Measurements from ENCODE around the gene REXO4. TPM values are rescaled to one million over a fixed set of nuclear protein-coding genes. Genes with fewer than 3 reads are reported as not detected.

Gene REXO4
- total and polyA plus RNA-seq, 2 of the 13 experiments (the other 11 are each of a cell fraction or from before 2014, with no cell fraction given): 18.5 to 30.4 TPM

DNA sequence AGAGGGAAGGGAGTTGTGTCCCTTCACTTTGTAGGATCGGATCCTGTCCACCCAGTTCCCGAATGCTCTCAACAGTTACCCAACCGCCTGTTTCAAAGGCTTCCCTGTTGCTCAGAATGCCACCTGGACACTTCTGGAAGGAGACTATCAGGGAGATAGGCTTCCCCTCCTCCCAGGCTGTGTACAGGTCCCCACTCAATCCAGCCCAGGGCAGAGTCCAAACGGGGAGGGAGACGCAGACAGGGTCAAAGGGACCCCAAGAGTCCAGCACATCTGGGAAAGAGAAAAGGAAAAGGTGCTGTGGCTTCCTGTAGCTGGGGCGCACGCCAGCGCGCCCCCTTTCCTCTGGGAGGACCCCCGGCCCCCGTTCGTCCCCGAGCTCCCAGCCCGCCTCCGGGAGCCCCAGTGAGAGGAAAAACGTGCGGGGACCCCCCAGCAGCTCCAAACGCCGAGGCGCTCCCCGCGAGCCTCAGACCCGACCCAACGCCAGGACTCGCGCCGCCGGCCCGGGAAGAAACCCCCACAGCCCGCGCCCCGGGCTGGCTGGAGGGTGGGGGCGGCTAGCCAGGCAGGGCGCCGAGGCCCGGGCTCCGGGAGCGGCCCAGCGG, 42.6 kb downstream of the REXO4 start (continued):
- TF ChIP-seq HNF1A (IDR thresholded peaks at IDR 0.05; ENCODE audit: low read depth) (no peak), HNF1A (CRISPR knock-in tag; IDR thresholded peaks at IDR 0.05; ENCODE audit: borderline replicate concordance) (no peak), SOX6 (IDR thresholded peaks at IDR 0.05) (no peak), SOX6 (CRISPR knock-in tag; IDR thresholded peaks at IDR 0.05) (no peak), ZNF496 (CRISPR knock-in tag; IDR thresholded peaks at IDR 0.05; ENCODE audit: insufficient replicate concordance) (no peak), SALL1 (CRISPR knock-in tag; IDR thresholded peaks at IDR 0.05) (no peak), MTA1 (CRISPR knock-in tag; IDR thresholded peaks at IDR 0.05; ENCODE audit: borderline replicate concordance) (no peak), HNRNPLL (IDR thresholded peaks at IDR 0.05; ENCODE audit: low read depth, low read length, poor library complexity, severe bottlenecking) (no peak), ZBTB21 (CRISPR knock-in tag; IDR thresholded peaks at IDR 0.05) (no peak), SOX13 (IDR thresholded peaks at IDR 0.05) (no peak), SOX13 (CRISPR knock-in tag; conservative IDR thresholded peaks at IDR 0.05 in 1 of 2, IDR thresholded peaks at IDR 0.05 in 1 of 2) (no peak), ASH2L (IDR thresholded peaks at IDR 0.05; ENCODE audit: insufficient read length, low read depth, low read length) (no peak), IRF9 (CRISPR knock-in tag; IDR thresholded peaks at IDR 0.05; ENCODE audit: borderline replicate concordance) (no peak), ZNF280D (CRISPR knock-in tag; IDR thresholded peaks at IDR 0.05) (no peak), MAF1 (CRISPR knock-in tag; IDR thresholded peaks at IDR 0.05; ENCODE audit: borderline replicate concordance) (no peak), MXI1 (IDR thresholded peaks at IDR 0.05; ENCODE audit: borderline replicate concordance, low read depth, low read length) (no peak), POLR2G (IDR thresholded peaks at IDR 0.05; ENCODE audit: low read depth, low read length) (no peak), ZNF207 (IDR thresholded peaks at IDR 0.05; ENCODE audit: borderline replicate concordance) (no peak), TCF12 (IDR thresholded peaks at IDR 0.05) (no peak), TCF12 (CRISPR knock-in tag; IDR thresholded peaks at IDR 0.05) (no peak), DNMT3B (CRISPR knock-in tag; conservative IDR thresholded peaks at IDR 0.05) (no peak), ZNF343 (CRISPR knock-in tag; IDR thresholded peaks at IDR 0.05) (no peak), ZNF746 (CRISPR knock-in tag; IDR thresholded peaks at IDR 0.05) (peak; percentile 29; the same call in 1 of the 2 replicates), KAT2B (IDR thresholded peaks at IDR 0.05; ENCODE audit: borderline replicate concordance, low read depth, low read length) (no peak)
